Activated CD8-positive, alpha-beta memory T cell treated with anti-CD3 and anti-CD28 coated beads, Interleukin-2, amount 10 ng/mL, durations not matched to agents 7 days and 5 days (primary cell): Measurements from ENCODE around the gene TCAF1. TPM values are rescaled to one million over a fixed set of nuclear protein-coding genes. Genes with fewer than 3 reads are reported as not detected.

Source experiments
- ATAC-seq: fragments of 150-1000 bp; cut with Tn5 transposase; one replicate; pipeline ENCODE4 v1.10.0; 2021; ENCODE audit warnings: moderate library complexity
- CTCF ChIA-PET: fragments of 350-600 bp; sonication (Branson Sonifier 250); formaldehyde crosslinking; loops from one replicate; lab custom pipeline; 2021; ENCODE audit warnings: antibody characterized with exemption; lab: Charles Lee
- DNase-seq: peaks from one replicate; pipeline ENCODE4 v3.0.0-alpha.2; 2020
- H3K27ac Mint-ChIP-seq: one replicate; pipeline ENCODE4 v1.8.0; 2021; ENCODE audit warnings: mild to moderate bottlenecking, mixed read lengths
- H3K27me3 Mint-ChIP-seq: one replicate; pipeline ENCODE4 v1.8.0; 2021; ENCODE audit warnings: mixed read lengths
- H3K36me3 Mint-ChIP-seq: one replicate; pipeline ENCODE4 v1.8.0; 2021; ENCODE audit warnings: mild to moderate bottlenecking, mixed read lengths
- H3K4me1 Mint-ChIP-seq: one replicate; pipeline ENCODE4 v1.8.0; 2021; ENCODE audit warnings: mixed read lengths
- H3K4me3 Mint-ChIP-seq: one replicate; pipeline ENCODE4 v1.8.0; 2021; ENCODE audit warnings: mild to moderate bottlenecking, moderate library complexity, mixed read lengths
- H3K9me3 Mint-ChIP-seq: one replicate; pipeline ENCODE4 v1.8.0; 2022; ENCODE audit warnings: low read depth, mixed read lengths
- total RNA-seq, 2 experiments: library from RNA; stranded (reverse); gene quantifications; one replicate each; pipeline ENCODE4 v1.2.3, GENCODE V29; 2021

The TCAF1 gene
- total RNA-seq: 10 to 100 TPM; 17.4 to 17.8 TPM

- DNase-seq (peak; percentile 93), ATAC-seq (peak; percentile 96)
- Mint-ChIP-seq H3K36me3 (peaks cover 1% of the 10 kb centered on the region), H3K4me1 (peaks cover 24% of the 10 kb centered on the region), H3K27ac (peak within 1 kb of the TSS; percentile 90), H3K4me3 (peak within 1 kb of the TSS; percentile 90), H3K9me3 (no peaks in the 10 kb centered on the region), H3K27me3 (no peaks in the 10 kb centered on the region)
- CTCF ChIA-PET: interaction anchor here (1.0 to 2.5 kb wide), 11 partner anchors 9 to 226 kb away, joined by 3 to 29 read pairs (median 7); no protein-coding TSS in a partner anchor
Measured at GRCh38 chr7:143901668-143902331, at the start of gene TCAF1. TSS of gene TCAF1 (minus strand) at chr7:143902176. CDS start at chr7:143876608, 25,568 bp downstream.

DNA sequence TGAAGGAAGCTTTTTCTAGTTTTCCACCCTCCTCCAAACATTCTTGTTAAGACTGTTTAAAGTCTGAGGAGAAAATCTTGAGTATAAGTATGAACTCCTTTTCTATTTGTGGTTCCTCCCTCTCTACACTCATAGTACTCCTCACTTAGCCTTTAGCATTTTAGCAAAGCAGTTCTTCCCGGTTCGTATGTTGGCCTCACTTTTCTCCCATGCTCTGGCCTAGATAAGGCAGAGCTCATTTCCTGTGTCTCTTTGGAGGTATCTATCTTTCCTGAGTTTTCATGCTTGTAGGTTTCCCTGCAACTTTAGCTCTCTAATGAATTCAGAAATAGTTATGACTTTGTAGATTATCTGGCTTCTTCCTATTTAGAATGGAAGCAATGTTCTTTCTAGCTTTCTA is 46.8 kb upstream of the TCAF1 start:
- DNase-seq: no peak
- Mint-ChIP-seq H3K4me3 (no peak overlapping the region), H3K36me3 (no peaks in the 10 kb centered on the region), H3K9me3 (no peaks in the 10 kb centered on the region), H3K27ac (no peak overlapping the region), H3K4me1 (no peaks in the 10 kb centered on the region), H3K27me3 (peaks cover 40% of the 10 kb centered on the region)
- CTCF ChIA-PET: interaction anchor here (1.6 kb wide), 1 partner anchor 15 kb away, joined by 3 read pairs; no protein-coding TSS in a partner anchor
- ATAC-seq: no peak

GRCh38 chr7:143947111-143947510 is 45.1 kb upstream of the TCAF1 start:
- H3K9me3 Mint-ChIP-seq: no peaks in the 10 kb centered on the region
- ATAC-seq (no peak), DNase-seq (no peak)
- H3K27ac Mint-ChIP-seq: no peak overlapping the region
- H3K27me3 Mint-ChIP-seq: peaks cover 41% of the 10 kb centered on the region
- H3K4me3 Mint-ChIP-seq: no peak overlapping the region
- no peaks in the 10 kb centered on the region for H3K36me3 Mint-ChIP-seq
- no peaks in the 10 kb centered on the region for H3K4me1 Mint-ChIP-seq
- CTCF ChIA-PET: no interaction called here

GRCh38 chr7:143945423-143945822 is 43.4 kb upstream of the TCAF1 start:
- no peaks in the 10 kb centered on the region for H3K4me1 Mint-ChIP-seq
- CTCF ChIA-PET: no interaction called here
- no peaks in the 10 kb centered on the region for H3K36me3 Mint-ChIP-seq
- no peaks in the 10 kb centered on the region for H3K9me3 Mint-ChIP-seq
- ATAC-seq (no peak), DNase-seq (no peak)
- H3K27me3 Mint-ChIP-seq: peaks cover 45% of the 10 kb centered on the region
- no peak overlapping the region for H3K4me3 Mint-ChIP-seq
- no peak overlapping the region for H3K27ac Mint-ChIP-seq

DNA sequence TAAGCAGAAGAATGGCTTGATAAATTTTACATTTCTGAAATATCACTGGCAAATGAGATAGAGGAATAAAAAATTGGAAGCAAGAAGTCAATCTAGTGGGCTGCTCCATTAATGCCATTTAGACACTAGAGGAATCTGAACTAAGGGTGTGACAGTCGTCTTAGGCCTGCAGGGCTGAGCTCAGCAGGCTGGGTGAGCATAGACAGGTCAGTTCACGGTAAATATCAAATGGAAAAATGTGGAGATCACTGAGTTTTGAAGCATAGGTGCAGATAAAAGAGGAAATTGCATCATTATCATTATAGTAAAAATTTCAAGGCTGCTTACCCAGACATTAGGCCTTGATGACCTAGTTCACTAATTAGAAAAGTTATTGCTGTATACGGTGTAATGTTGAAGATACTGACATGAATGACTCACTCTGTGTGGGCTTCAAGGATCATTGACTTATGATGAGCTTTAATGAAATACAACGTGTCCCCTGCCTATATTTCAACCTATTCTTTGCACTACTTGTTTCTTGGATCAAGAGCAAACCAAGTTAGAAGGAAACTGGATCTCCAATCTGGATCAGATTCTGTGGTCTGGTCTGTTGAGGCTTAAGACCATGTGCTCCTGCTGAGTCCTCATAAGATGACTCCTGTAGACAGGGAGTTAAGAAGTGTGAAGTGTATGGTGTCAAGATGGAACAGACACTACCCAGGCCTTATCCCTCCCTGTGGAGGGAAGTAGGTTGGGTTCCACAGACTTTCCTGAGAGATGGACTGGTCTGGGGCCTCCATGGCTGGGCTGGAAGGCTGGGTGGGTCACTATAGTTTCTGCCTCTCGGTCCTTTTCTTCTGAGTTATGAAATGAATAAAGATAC is 36.6 kb upstream of the TCAF1 start:
- no peak overlapping the region for H3K27ac Mint-ChIP-seq
- no peaks in the 10 kb centered on the region for H3K4me1 Mint-ChIP-seq
- no peaks in the 10 kb centered on the region for H3K36me3 Mint-ChIP-seq
- H3K9me3 Mint-ChIP-seq: no peaks in the 10 kb centered on the region
- H3K27me3 Mint-ChIP-seq: peaks cover 14% of the 10 kb centered on the region
- ATAC-seq (no peak), DNase-seq (no peak)
- CTCF ChIA-PET: interaction anchor here (0.5 kb wide), 1 partner anchor 426 kb away, joined by 3 read pairs; no protein-coding TSS in a partner anchor
- H3K4me3 Mint-ChIP-seq: no peak overlapping the region

GRCh38 chr7:143936087-143937009 is 34.4 kb upstream of the TCAF1 start:
- CTCF ChIA-PET: no interaction called here
- peaks cover 14% of the 10 kb centered on the region for H3K4me1 Mint-ChIP-seq

DNA sequence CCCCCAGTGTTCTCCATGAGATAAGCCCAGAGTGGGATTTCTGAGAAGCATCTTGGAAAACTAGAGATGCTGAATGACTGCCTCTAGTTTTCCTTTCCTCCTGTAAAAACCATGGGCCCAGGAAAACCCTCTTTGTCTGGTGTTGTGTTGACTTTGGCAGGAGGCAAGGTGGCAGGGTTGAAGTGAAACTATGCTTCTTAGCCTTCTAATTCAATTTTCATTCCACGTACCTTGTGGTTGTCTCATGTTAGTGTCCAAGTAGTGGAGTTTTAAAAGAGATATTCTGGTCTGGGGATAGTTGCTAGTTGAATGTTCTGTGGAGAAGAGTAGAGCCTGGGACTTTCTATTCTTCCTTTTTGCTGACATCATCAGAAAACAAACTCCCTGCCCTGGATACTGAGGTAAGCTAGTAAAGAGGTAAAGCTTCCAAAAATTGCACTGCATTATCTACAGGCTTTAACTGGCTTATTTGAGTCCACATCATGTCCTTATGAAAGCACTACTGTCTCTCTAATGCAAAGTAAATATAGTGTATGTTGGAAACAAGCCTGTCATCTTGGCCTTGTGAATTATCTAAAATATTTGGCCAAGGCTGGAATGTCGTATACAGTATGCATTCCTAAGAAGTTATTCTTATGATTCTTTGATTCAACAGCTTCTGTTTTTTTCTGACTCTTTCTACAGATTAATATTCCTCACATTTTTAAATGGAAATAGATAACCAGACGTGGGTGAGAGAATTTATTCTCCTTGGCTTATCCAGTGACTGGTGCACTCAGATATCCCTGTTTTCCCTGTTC is 32.8 kb upstream of the TCAF1 start, which contains the start of gene OR2F2:
Gene OR2F2, plus strand, starts transcription at position 708 of the 800 bp plus-strand sequence. Its CDS starts 0 bp downstream, at position 708.
- CTCF ChIA-PET: interaction anchor here (1.8 kb wide), 1 partner anchor 10 kb away, joined by 5 read pairs; no protein-coding TSS in a partner anchor
- peaks cover 2% of the 10 kb centered on the region for H3K36me3 Mint-ChIP-seq
- no peaks in the 10 kb centered on the region for H3K27me3 Mint-ChIP-seq
- no peaks in the 10 kb centered on the region for H3K9me3 Mint-ChIP-seq
- no peak within 1 kb of the TSS for H3K4me3 Mint-ChIP-seq
- H3K27ac Mint-ChIP-seq: no peak within 1 kb of the TSS
- ATAC-seq (no peak), DNase-seq (no peak)
- peaks cover 24% of the 10 kb centered on the region for H3K4me1 Mint-ChIP-seq

More at GRCh38 chr7:143936087-143937009, 34.4 kb upstream of the TCAF1 start:
- Mint-ChIP-seq H3K27me3 (no peaks in the 10 kb centered on the region), H3K9me3 (no peaks in the 10 kb centered on the region), H3K27ac (no peak overlapping the region), H3K36me3 (peaks cover 2% of the 10 kb centered on the region), H3K4me3 (no peak overlapping the region)
- DNase-seq: no peak
- no peak for ATAC-seq

DNA sequence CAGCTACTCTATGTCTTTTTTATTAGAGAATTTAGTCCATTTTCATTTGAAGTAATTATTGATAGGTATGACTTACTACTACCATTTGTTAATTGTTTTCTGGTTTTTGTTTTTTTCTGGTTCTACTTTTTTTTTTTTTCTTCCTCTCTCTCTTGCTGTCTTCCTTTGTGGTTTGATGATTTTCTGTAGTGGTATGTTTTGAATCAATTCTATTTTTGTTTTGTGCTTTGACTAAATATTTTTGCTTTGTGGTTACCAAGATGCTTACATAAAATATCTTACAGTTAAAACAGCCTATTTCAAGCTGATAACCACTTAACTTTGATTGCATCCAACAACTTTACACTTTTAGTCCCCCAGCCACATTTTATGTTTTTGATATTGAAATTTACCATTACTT is 29.8 kb upstream of the TCAF1 start:
- DNase-seq (no peak), ATAC-seq (no peak)
- H3K27ac Mint-ChIP-seq: no peak overlapping the region
- H3K36me3 Mint-ChIP-seq: peaks cover 2% of the 10 kb centered on the region
- CTCF ChIA-PET: interaction anchor here (1.0 to 1.7 kb wide), 2 partner anchors 30 to 35 kb away, joined by 3 to 4 read pairs; partner anchors contain the start of gene TCAF1
- H3K4me1 Mint-ChIP-seq: peaks cover 34% of the 10 kb centered on the region
- H3K9me3 Mint-ChIP-seq: no peaks in the 10 kb centered on the region
- peaks cover 3% of the 10 kb centered on the region for H3K27me3 Mint-ChIP-seq
- no peak overlapping the region for H3K4me3 Mint-ChIP-seq

GRCh38 chr7:143929224-143929920 is 27.4 kb upstream of the TCAF1 start:
- Mint-ChIP-seq H3K27ac (no peak overlapping the region), H3K9me3 (no peaks in the 10 kb centered on the region), H3K4me3 (no peak overlapping the region), H3K4me1 (peaks cover 34% of the 10 kb centered on the region), H3K27me3 (peaks cover 4% of the 10 kb centered on the region), H3K36me3 (peaks cover 2% of the 10 kb centered on the region)
- peak; percentile 97 for ATAC-seq
- CTCF ChIA-PET: interaction anchor here (0.6 to 2.2 kb wide), 3 partner anchors 28 to 1681 kb away, joined by 3 to 7 read pairs (median 3); partner anchors contain the start of gene TCAF1
- DNase-seq: no peak

GRCh38 chr7:143924851-143925250 is 22.9 kb upstream of the TCAF1 start:
- H3K36me3 Mint-ChIP-seq: no peaks in the 10 kb centered on the region
- H3K4me1 Mint-ChIP-seq: peaks cover 11% of the 10 kb centered on the region
- peaks cover 26% of the 10 kb centered on the region for H3K27me3 Mint-ChIP-seq
- H3K27ac Mint-ChIP-seq: no peak overlapping the region
- DNase-seq (no peak), ATAC-seq (no peak)
- H3K9me3 Mint-ChIP-seq: no peaks in the 10 kb centered on the region
- no peak overlapping the region for H3K4me3 Mint-ChIP-seq
- CTCF ChIA-PET: interaction anchor here (1.6 kb wide), 1 partner anchor 9 kb away, joined by 5 read pairs; no protein-coding TSS in a partner anchor

GRCh38 chr7:143914938-143915652 is 13.1 kb upstream of the TCAF1 start:
- ATAC-seq: no peak
- Mint-ChIP-seq H3K27ac (no peak overlapping the region), H3K4me1 (no peaks in the 10 kb centered on the region), H3K4me3 (no peak overlapping the region), H3K27me3 (peaks cover 41% of the 10 kb centered on the region), H3K36me3 (no peaks in the 10 kb centered on the region), H3K9me3 (no peaks in the 10 kb centered on the region)
- DNase-seq: no peak
- CTCF ChIA-PET: no interaction called here
